Measurements from ENCODE around the gene AFTPH. TPM values are rescaled to one million over a fixed set of nuclear protein-coding genes. Genes with fewer than 3 reads are reported as not detected.

The AFTPH gene
- total RNA-seq, 2 experiments from 2014 or later: 30.6 to 31.1 TPM

DNA sequence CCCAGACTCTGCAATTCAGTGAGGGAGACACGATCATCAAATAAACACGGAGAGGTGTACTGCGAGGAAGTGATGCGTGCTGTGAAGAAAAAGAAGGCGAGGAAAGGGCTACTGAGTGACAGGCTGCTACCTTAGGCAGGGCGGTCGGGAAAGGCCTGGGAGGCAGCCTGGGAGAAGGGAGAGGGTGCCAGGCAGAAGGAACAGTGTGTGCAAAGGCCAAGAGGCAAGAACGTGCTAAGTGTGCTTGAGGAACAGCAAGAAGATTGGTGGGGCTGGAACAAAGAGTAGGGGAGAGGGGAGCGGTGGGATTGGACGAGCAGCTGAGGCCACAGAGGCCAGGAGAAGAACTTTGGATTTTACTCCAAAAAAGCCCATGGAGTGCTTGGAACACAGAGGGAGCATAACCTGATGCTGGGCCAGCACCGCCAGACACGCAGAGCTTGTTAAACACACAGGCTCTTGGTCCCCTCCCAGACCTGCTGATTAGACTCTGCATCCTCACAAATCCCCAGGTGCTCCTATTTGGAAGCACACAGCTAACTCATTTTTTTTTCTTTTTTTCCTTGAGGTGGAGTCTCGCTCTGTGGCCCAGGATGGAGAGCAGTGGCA lies 99.2 kb downstream of the AFTPH start:
- CTCF ChIA-PET: no interaction called here
- TF ChIP-seq, protein P1, sequence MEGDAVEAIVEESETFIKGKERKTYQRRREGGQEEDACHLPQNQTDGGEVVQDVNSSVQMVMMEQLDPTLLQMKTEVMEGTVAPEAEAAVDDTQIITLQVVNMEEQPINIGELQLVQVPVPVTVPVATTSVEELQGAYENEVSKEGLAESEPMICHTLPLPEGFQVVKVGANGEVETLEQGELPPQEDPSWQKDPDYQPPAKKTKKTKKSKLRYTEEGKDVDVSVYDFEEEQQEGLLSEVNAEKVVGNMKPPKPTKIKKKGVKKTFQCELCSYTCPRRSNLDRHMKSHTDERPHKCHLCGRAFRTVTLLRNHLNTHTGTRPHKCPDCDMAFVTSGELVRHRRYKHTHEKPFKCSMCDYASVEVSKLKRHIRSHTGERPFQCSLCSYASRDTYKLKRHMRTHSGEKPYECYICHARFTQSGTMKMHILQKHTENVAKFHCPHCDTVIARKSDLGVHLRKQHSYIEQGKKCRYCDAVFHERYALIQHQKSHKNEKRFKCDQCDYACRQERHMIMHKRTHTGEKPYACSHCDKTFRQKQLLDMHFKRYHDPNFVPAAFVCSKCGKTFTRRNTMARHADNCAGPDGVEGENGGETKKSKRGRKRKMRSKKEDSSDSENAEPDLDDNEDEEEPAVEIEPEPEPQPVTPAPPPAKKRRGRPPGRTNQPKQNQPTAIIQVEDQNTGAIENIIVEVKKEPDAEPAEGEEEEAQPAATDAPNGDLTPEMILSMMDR (IDR thresholded peaks at IDR 0.05): no peak
- no peaks in the 10 kb centered on the region for H3K27me3 Mint-ChIP-seq
- no peak for DNase-seq
- no peaks in the 10 kb centered on the region for H3K36me3 Mint-ChIP-seq (ENCODE audit: low read depth)
- intact Hi-C loops (cut with micrococcal nuclease): no loop called here
- POLR2A ChIA-PET: interaction anchor here (0.7 kb wide), 1 partner anchor 12 kb away, joined by 3 read pairs; no protein-coding TSS in a partner anchor
- H3K4me3 Mint-ChIP-seq: no peak overlapping the region
- no peaks in the 10 kb centered on the region for H3K9me3 Mint-ChIP-seq
- peaks cover 2% of the 10 kb centered on the region for H3K4me1 Mint-ChIP-seq (ENCODE audit: low read depth)
- H3K27ac Mint-ChIP-seq: no peak overlapping the region
- ATAC-seq: no peak

DNA sequence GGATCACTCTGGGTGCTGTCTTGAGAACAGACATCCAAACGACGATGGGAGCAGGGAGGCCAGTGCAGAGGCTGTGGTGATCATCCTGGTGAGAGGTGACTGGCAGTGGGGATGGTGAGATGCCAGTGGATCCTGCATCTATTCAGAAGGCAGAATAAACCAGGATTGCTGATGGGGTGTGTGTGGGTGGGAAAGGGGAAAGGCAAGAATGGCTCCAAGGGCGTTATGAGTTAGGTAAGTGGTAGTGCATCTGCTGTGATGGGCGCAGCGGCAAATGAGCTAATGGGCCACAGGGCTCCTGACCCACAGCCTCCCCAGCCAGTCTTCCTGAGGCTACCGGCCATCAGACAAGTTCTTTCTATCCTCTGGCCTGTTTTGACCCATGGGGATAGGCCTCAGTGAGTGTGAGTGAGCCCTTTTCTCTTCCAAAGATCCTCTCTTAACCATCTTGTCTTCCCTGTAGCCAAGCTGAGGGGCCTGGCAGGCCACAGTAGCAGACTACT lies 100.0 kb downstream of the AFTPH start:
- POLR2A ChIA-PET: no interaction called here
- H3K27me3 Mint-ChIP-seq: no peaks in the 10 kb centered on the region
- no peaks in the 10 kb centered on the region for H3K9me3 Mint-ChIP-seq
- no peaks in the 10 kb centered on the region for H3K36me3 Mint-ChIP-seq (ENCODE audit: low read depth)
- intact Hi-C loops (cut with micrococcal nuclease): no loop called here
- ATAC-seq (no peak), DNase-seq (no peak)
- CTCF ChIA-PET: interaction anchor here (0.7 kb wide), 1 partner anchor 42 kb away, joined by 3 read pairs; no protein-coding TSS in a partner anchor
- peaks cover 2% of the 10 kb centered on the region for H3K4me1 Mint-ChIP-seq (ENCODE audit: low read depth)
- no peak overlapping the region for H3K27ac Mint-ChIP-seq
- no peak overlapping the region for H3K4me3 Mint-ChIP-seq
- TF ChIP-seq, protein P1 (IDR thresholded peaks at IDR 0.05): no peak

DNA sequence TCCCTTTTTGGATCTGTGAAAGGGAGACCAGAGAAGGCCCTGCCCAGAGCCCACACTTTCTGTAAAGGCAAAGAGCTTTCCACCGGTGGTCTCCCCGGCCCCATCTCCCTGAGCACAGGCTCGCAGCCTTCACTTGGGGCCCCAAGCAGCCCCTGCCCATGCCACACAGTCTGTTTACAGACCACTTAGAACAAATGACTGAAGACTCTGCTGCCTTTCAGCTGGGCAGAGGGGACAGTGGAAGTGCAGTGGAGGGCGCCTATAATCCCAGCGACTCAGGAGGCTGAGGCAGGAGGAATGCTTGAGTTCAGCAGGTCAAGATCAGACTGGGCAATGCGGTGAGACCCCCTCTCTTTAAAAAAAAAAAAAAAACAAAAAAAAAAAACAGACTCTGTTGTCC lies 100.7 kb downstream of the AFTPH start:
- Mint-ChIP-seq H3K4me1 (ENCODE audit: low read depth) (peaks cover 2% of the 10 kb centered on the region), H3K27me3 (no peaks in the 10 kb centered on the region), H3K9me3 (no peaks in the 10 kb centered on the region), H3K27ac (no peak overlapping the region), H3K4me3 (no peak overlapping the region), H3K36me3 (ENCODE audit: low read depth) (no peaks in the 10 kb centered on the region)
- ChIA-PET CTCF (interaction anchor here (0.7 to 1.9 kb wide), 5 partner anchors 9 to 248 kb away, joined by 3 to 12 read pairs (median 4); no protein-coding TSS in a partner anchor), POLR2A (no interaction called here)
- no peak for ATAC-seq
- TF ChIP-seq, protein P1 (IDR thresholded peaks at IDR 0.05): no peak
- DNase-seq: no peak
- intact Hi-C loops (cut with micrococcal nuclease): no loop called here

DNA sequence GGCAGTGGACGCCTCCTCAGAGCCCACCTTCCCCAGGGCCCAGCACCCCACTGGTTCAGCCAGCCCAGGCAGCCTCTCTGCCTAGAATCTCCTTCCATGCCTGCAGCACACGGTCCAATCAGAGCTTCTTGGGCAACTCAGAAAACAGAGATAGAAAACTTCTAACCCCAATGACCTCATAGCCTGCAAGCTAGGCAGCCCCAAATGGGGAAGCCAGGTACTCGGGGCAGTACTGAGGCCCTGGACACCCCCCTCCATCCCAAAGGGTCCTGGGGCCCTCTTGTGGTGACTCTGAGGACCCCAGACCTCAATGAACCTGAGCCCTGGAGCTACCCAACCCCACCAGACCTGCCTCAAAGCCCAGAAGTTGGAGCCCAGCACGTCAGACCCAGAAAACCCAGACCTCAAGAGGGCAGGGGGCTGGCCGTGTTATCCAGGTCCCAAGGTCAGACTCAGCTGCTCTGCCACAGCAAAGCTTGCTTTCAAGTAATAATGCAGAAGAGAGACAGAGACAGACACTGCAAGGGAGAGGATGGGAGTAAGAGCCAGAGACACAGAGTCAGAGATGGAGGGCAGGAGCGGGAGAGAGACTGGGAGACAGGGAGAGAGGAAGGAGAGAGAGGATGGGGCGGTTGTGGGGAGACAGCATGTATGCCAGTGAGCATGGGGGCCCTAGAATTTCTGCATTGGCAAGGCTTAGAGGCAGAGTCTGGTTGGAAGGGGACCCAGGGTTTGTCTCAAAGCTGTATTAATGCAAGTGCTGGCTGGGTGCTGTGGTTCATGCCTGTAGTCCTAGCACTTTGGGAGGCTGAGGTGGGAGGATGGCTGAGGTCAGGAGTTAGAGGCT lies 101.4 kb downstream of the AFTPH start:
- POLR2A ChIA-PET: no interaction called here
- peak; percentile 43 for ATAC-seq
- CTCF ChIA-PET: interaction anchor here (1.2 to 1.9 kb wide), 4 partner anchors 10 to 248 kb away, joined by 3 to 12 read pairs (median 5); no protein-coding TSS in a partner anchor
- TF ChIP-seq, protein P1 (IDR thresholded peaks at IDR 0.05): no peak
- no peak overlapping the region for H3K4me3 Mint-ChIP-seq
- intact Hi-C loops (cut with micrococcal nuclease): no loop called here
- no peak for DNase-seq
- H3K27ac Mint-ChIP-seq: no peak overlapping the region
- H3K36me3 Mint-ChIP-seq (ENCODE audit: low read depth): no peaks in the 10 kb centered on the region
- H3K9me3 Mint-ChIP-seq: no peaks in the 10 kb centered on the region
- no peaks in the 10 kb centered on the region for H3K27me3 Mint-ChIP-seq
- peaks cover 2% of the 10 kb centered on the region for H3K4me1 Mint-ChIP-seq (ENCODE audit: low read depth)

All from activated CD8-positive, alpha-beta T cell treated with anti-CD3 and anti-CD28 coated beads for 36 hours (primary cell).